GM18909 (cell line): ENCODE data around the gene LBH.

Experiments
- ATAC-seq: cut with Tn5 transposase; IDR thresholded peaks from one replicate; pipeline ENCODE4 v1.9.1; 2021; ENCODE audit warnings: mild to moderate bottlenecking; ENCODE audit not compliant: unreplicated experiment, poor library complexity

The LBH gene

DNA sequence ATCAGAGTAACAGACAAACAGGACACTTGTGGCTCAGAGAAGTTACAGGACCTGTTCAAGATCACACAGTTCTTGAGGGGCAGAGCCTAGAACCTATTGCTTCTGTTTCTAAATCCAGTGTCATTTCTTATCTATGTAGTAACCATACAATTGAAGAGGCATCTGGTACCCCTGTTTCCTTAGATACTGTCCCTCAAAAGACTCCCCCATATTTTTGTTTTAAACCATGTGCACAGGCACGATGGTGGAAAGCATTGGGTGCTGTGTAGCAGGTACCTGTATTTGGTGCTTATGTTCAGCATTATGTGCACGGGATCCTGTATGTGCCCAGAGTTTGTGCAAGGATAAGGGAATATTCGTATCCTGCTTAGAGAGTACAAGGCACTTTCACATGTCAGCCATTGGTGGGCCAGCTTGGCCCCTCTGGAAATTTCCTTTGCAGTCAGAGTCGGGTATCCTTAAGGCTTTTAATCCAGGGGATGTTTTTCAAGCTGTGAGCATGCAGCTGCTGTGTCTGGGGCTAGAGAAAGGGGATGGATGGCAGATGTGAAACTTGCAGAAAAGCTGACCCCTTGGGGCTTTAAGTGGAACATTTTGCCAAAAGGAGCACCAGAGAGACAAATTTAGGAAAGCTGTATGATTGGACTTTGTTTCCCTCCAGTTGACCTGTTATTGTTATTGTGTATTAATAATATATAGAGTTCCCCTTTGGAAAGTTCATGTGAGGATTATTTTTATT lies 2.1 kb downstream of the LBH start:
- no peak for ATAC-seq

DNA sequence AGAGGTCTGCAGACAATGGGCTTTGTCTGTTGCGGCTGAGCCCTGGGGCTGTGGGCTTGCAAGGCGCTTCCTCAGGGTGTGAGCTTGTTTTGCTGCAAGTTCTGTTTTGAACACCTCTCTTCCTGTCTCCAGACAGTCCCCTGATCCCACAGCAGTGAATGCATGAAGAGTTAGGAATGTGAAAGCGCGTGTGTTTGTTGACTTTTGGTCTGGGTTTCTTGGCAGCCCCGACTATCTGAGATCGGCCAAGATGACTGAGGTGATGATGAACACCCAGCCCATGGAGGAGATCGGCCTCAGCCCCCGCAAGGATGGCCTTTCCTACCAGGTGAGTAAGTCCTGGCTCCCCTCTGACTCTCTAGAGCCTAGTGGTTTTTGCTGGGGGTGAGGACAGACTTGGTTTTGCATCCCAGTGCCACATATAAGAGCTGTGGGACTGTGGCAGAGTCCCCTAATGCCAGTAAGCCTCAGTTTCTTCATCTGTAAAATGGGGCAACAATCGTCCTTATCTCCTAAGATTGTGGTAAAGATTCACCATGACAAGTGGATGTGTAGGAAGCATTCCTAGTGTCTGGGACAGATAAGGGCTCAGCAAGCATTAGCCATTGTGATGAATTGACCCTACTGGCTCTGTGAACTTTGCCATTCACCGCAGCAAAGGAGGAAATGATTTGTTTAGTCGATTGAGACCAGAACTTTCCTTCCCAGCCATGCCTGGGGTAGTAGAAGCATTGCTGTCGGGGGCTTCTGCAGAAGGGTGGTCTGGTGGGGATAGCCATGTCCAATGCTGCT lies 3.0 kb downstream of the LBH start:
- no peak for ATAC-seq

DNA sequence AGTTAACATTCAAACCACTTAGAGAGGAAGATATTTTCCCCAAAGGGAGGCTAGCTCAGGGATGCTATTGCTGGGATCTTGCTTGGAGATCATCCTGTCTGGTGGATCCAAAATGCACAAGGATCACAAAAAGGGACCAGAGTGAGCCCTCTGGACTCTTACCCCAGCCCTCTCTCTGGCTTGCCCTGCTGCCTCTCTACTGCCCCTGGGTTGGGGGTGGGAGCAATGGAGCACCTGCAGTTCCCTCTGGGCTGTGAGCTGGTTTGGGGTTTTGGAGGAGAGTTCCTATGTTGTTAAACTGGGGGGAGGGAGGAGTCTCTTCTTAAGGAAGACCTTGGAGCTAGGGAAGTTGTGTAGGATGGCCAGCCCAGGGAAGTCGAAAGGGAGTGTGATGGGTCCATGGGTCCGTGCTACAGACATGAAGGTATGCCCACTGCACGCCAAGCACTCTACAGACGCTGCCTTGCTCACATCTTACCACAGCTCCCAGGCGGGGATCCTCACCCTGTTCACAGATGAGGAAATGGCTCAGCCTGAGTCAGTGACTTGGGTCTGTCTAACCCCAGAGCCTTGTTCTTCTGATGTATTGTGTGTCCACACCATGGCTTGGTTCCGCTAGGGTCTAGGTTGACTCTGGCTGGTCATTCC lies 3.8 kb downstream of the LBH start:
- ATAC-seq, result no peak

DNA sequence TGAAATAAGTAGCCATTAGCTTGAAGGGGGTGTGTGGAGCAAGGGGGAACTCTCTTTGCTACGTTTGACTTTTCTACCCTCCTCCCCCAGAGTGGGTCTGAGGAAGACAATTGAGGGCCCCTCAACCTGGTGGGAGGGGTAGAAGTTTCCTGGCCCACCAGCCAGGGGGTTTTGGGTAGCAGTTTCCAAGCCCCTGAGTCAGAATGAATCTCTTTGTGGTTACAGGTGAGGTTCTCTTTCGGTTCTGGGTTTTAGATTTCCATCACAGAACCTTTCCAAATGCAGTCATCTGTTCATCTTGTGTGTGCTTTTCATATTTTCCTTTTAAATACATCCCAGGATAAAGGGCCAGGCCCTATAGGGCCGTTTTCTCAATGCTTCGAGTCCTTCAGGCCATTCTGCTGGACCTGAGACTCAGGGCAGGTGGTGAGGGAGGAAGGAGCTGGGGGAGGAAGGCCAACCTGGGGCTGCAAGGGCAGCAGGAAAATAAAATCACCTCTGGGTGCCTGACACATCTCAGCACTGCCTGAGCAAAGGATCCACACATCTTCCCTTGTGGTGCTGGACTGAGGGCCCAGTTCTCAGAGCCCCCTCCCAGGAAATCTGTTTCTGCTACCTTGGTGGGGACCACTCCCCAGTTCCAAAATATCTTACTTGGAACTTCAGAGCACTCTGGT lies 4.7 kb downstream of the LBH start:
- no peak for ATAC-seq

GRCh38 chr2:30236591-30237238 lies 5.4 kb downstream of the LBH start:
- ATAC-seq, result no peak

DNA sequence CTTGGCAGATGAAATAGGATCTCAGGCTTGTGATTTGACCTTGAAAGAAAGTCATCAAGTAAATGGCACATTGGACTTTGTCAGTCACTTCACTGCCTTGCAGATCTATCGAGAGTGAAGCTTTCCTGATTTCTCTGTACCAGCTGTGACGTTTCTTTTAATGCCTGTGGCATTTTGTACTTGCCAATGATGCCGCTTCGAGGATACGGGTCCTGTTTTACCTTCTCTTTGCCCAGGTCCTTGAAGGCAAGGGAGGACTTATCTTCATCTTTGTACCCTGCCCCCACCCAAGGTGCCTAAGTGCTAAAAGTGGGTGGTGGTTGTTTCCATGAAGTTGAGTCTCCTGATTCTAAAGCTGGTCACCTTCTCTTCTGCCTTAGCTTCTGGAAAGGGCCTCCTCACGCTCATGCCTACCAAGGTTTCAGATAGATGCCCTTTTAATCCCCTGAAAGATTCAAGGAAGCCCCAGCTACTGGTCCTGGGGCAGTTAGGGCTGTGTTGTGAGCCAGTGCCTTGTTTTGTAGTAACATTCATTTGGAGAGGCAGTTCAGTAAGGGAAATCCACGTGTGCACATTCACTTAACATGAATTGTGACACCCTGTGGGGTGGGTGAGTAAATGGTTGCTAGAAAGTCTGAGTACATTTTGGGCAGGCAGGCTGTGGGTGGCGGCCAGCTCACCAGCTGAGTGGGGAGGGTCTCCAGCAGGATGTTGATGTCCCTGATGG lies 6.1 kb downstream of the LBH start:
- ATAC-seq, result no peak

DNA sequence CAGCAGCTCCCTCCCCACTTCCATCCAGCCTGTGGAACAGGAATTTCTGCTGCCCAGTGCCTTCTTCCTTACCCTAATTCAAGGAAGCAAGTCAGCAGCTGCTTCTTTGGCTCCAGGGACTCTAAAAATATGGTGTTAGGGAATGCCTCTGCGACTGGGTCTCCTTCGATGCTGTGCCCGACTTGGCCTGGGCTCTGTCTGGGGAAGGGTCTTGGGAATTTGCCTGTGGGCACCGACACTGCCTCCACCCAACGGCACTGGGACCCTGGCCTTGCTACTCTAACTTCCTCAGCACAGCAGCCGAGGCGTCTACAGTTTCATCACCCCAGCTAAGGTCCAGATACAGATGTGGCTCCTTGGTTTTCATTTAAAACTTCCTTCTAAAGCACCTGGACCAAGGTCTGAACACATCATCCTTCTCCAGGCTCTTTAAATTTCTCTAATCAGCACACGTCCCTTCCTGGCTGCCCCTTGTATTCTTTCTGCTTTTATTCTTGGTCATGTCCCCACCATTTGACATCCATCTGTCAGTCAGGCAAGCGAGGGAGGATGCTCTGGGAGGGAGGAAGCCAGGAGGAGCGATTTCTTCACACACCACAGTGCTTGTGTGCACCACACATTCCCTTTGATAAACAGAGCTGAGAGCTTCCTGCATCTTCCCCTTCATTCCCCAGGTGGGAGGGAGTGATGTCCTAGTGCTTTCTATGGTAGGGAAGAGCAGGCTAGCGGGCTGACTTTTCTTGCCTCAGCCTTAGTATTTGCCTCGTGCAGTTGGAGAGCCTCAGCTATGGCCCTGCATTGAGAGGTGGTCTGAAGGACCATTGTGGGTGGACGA lies 6.8 kb downstream of the LBH start:
- no peak for ATAC-seq

DNA sequence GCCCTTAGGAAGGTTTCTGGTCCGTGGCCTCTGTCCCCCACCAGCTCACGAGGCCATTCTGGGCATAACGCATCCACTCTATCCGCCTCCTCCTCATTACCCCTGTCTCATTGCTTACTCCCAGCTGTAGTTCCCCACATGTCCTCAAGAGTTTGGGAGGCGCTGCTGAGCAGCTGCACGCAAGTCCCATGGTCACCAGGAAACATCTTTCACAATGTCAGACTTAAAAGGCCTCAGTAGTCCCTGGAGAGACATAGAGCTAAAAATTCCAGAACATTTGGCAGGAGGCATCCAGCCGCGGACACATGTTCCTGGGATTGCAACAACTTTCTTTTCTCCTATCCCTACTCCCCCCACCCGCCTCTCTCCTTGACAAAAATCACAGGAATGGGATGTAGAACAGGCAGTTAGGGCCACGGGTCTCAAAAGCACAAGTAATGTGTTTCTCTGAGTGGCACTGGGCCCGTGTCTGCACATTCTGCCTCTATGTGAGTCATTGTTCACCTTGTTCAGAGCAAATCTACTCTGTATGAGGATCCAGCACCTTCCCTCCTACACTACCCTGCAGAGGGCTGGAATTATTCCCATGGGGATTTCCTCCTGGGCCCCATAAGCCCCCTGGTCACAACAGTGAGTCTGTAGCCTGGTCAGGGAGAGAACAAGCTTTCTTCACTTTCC lies 8.1 kb downstream of the LBH start:
- no peak for ATAC-seq

DNA sequence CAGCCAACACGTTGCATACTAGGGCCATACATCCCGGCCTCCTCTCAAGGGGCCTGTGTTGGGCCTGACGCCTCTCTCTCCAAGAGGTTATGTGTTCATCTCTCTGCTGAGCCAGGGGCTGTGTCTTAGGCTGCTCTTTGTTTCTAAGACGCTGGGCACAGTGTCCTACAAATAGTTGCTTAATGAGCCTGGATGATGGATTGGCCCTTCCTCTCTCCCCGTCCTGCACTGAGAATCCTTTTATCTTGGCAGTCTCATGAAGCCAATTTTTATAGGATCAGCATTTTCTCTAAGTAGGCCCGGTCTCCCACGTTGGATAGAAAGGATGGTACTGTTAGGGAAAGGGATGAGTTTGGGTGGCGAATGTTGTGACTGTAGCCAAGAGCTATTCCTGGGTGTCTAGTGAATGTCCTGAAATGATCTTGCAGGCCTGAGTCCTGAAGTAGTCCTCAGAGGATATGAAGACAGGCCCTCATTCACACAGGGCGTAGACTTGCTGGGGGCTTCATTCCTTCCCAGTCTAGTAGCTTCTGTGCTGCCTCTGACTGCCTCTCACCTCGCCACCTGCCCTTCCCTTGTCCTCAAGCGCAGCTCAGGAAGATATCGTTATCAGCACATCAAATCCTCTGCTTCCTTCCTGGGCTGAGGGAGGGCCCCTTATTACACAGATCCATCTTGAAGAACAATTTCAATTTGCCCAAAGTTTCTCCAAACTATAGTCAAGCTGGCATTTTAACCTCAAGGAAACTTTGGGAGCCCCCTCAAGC lies 8.8 kb downstream of the LBH start:
- ATAC-seq, result no peak

DNA sequence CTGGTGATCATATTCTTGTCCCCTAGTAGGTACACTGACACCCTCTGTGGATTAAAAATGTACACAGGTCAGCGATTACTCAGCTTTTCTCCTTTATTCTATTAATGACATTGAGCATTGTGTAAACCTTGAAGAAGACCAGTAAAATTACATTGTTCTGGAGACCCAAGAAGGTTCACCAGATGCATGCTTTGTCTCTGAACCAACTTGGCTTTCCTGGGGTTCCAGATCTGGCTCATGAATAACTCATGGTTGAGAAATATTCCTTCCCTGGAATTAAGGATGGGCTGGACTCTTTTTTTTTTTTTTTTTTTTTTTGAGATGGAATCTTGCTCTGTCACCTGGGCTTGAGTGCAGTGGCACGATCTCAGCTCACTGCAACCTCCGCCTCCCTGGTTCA lies 11.9 kb downstream of the LBH start:
- ATAC-seq, result no peak

DNA sequence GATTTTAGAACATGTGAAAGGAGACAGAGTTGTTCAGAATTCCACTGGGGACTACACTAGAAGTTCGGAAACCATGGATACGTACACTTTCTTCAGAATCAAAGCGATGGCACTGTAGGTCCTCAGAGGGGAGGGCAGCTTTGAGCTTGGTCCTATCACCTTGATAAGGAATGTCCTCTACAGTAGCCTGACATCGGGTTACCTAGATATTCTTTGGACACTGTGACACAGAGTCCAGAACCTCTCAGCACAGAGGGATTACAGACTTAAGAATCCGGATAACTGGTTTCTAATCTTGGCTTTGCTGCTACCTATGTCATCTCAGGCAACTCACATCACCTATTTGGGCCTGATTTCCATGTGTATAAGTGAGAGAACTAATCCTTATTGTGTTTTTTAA lies 14.0 kb downstream of the LBH start:
- no peak for ATAC-seq

GRCh38 chr2:30248791-30249190 lies 17.5 kb downstream of the LBH start:
- no peak for ATAC-seq

- ATAC-seq, result no peak
Measured at GRCh38 chr2:30249354-30249753, 18.0 kb downstream of the LBH start.

- no peak for ATAC-seq
Measured at GRCh38 chr2:30250421-30250820, 19.1 kb downstream of the LBH start.

- no peak for ATAC-seq
Measured at GRCh38 chr2:30252723-30253701, 21.7 kb downstream of the LBH start.

DNA sequence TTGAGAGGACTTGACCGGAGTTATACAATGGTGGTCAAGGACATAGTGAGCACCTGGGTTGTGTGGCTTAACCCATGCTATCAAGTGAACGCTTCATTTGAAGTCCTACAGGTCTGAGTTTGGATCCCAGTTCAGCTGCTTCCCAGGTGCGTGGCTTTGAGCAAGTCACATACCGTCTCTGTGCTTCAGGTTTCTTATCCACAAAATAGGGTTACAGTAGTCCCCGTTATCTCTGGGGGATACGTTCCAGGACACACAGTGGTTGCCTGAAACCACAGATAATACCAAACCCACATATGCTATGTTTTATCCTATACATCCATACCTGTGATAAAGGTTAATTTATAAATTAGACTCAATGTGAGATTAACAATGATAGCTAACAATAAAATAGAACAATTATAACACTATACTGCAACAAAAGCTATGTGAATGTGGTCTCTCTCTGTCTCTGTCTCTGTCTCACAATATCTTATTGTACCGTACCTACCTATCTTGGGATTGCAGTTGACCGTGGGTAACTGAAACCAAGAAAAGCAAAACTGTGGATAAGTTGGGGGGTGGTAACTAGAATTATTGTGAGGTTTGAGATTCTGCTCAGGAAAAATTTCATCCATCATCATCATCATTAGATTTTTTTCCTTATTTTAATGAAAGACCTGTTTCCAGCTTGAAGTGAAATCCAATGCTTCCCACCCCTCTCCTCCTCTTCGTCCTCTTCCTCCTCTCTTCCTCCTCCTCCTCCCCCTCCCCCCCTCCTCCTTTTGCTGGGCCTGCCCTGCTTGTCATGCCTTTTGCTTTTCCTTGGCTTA lies 22.7 kb downstream of the LBH start:
- no peak for ATAC-seq
